Glutamatergic neuron (in vitro differentiated cells): ENCODE measurements around the gene LRR1. TPM values are rescaled to one million over a fixed set of nuclear protein-coding genes. Genes with fewer than 3 reads are reported as not detected.

Experiments used
- DNase-seq: peaks from one replicate; pipeline ENCODE4 v3.0.0; 2022
- H3K27ac Mint-ChIP-seq: one replicate; pipeline ENCODE4 v1.8.0; 2020; ENCODE audit warnings: mild to moderate bottlenecking, mixed read lengths, inconsistent platforms; ENCODE audit not compliant: unreplicated experiment
- H3K27me3 Mint-ChIP-seq: one replicate; pipeline ENCODE4 v1.8.0; 2020; ENCODE audit warnings: mild to moderate bottlenecking, moderate library complexity, mixed read lengths, inconsistent platforms; ENCODE audit not compliant: unreplicated experiment
- H3K36me3 Mint-ChIP-seq: one replicate; pipeline ENCODE4 v1.8.0; 2020; ENCODE audit warnings: mild to moderate bottlenecking, mixed read lengths, inconsistent platforms; ENCODE audit not compliant: unreplicated experiment
- H3K4me1 Mint-ChIP-seq: one replicate; pipeline ENCODE4 v1.8.0; 2020; ENCODE audit warnings: mild to moderate bottlenecking, low read depth, mixed read lengths, inconsistent platforms; ENCODE audit not compliant: unreplicated experiment
- H3K4me3 Mint-ChIP-seq: one replicate; pipeline ENCODE4 v1.8.0; 2020; ENCODE audit warnings: mild to moderate bottlenecking, mixed read lengths, inconsistent platforms; ENCODE audit not compliant: unreplicated experiment
- H3K9me3 Mint-ChIP-seq: one replicate; pipeline ENCODE4 v1.8.0; 2020; ENCODE audit warnings: mild to moderate bottlenecking, moderate library complexity, mixed read lengths, inconsistent platforms; ENCODE audit not compliant: unreplicated experiment
- CTCF ChIP-seq: fragments of 200-600 bp; sonication (generic); IDR thresholded peaks from one replicate; pipeline ENCODE4 v1.5.0; 2021; ENCODE audit not compliant: partially characterized antibody, unreplicated experiment
- total RNA-seq: library from RNA; stranded (reverse); fragmentation: NEBNext Ultra II Directional; extraction: Animal tissue kit (Norgen Biotek cat#: 25700); gene quantifications from one replicate; pipeline ENCODE4 v1.2.1, GENCODE V29; 2021; ENCODE audit not compliant: unreplicated experiment

Gene LRR1
- total RNA-seq, 1 donor from 2014 or later, result 8.0 TPM

- H3K9me3 Mint-ChIP-seq, result no peaks in the 10 kb centered on the region
- peaks cover 1% of the 10 kb centered on the region for H3K27me3 Mint-ChIP-seq
- DNase-seq, result no peak
- TF ChIP-seq CTCF, result no peak
- no peaks in the 10 kb centered on the region for H3K36me3 Mint-ChIP-seq
- no peaks in the 10 kb centered on the region for H3K4me1 Mint-ChIP-seq
- no peak overlapping the region for H3K27ac Mint-ChIP-seq
- H3K4me3 Mint-ChIP-seq, result no peak overlapping the region
Observed at GRCh38 chr14:49569281-49569680, 29.5 kb upstream of the LRR1 start.

DNA sequence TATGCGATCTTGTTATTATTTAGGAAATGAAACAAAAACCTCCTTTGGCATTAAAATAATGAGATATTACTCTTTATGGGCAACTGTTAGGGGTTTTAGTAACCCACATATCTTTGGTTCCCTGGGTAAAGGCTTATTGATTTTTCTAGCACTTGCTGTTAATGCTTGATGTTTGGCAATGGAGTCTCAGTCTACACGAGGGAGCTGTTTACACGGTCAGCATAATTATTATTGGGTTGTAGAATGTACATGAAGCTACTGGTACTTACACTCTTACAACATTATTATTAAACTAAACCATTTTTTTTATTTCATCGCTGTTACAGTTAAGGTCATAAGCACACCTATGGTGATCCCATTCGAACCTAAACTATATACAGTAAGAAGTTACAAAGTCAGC, 24.7 kb upstream of the LRR1 start:
- H3K4me1 Mint-ChIP-seq, result no peaks in the 10 kb centered on the region
- no peak overlapping the region for H3K4me3 Mint-ChIP-seq
- no peaks in the 10 kb centered on the region for H3K9me3 Mint-ChIP-seq
- no peak overlapping the region for H3K27ac Mint-ChIP-seq
- H3K36me3 Mint-ChIP-seq, result no peaks in the 10 kb centered on the region
- peaks cover 1% of the 10 kb centered on the region for H3K27me3 Mint-ChIP-seq
- no peak for TF ChIP-seq CTCF
- DNase-seq, result no peak

DNA sequence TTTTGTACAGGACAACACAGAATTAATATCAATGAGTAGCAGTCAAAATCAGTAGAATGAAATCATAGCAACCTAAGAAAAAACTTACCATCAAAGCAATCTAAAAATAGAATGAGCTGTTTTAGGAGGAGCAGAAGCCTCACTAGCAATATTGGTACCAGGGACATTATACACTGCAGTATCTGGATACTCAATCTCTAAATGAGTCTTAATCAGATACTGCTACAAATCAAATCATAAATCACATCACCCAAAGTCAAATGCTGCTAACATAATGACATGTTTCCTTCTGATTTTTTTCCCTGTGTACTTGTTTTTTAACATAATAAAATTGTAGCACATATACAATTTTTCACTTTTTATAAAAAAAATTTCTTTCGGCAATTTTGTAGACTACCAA, 20.6 kb upstream of the LRR1 start:
- Mint-ChIP-seq H3K27me3 (no peaks in the 10 kb centered on the region), H3K36me3 (no peaks in the 10 kb centered on the region), H3K4me1 (peaks cover 1% of the 10 kb centered on the region), H3K9me3 (peaks cover 1% of the 10 kb centered on the region), H3K4me3 (no peak overlapping the region), H3K27ac (no peak overlapping the region)
- TF ChIP-seq CTCF, result no peak
- no peak for DNase-seq

- Mint-ChIP-seq H3K36me3 (no peaks in the 10 kb centered on the region), H3K4me3 (no peak overlapping the region), H3K9me3 (peaks cover 1% of the 10 kb centered on the region), H3K27ac (no peak overlapping the region), H3K4me1 (peaks cover 3% of the 10 kb centered on the region), H3K27me3 (no peaks in the 10 kb centered on the region)
- no peak for DNase-seq
- no peak for TF ChIP-seq CTCF
Observed at GRCh38 chr14:49579841-49580240, 18.9 kb upstream of the LRR1 start.

DNA sequence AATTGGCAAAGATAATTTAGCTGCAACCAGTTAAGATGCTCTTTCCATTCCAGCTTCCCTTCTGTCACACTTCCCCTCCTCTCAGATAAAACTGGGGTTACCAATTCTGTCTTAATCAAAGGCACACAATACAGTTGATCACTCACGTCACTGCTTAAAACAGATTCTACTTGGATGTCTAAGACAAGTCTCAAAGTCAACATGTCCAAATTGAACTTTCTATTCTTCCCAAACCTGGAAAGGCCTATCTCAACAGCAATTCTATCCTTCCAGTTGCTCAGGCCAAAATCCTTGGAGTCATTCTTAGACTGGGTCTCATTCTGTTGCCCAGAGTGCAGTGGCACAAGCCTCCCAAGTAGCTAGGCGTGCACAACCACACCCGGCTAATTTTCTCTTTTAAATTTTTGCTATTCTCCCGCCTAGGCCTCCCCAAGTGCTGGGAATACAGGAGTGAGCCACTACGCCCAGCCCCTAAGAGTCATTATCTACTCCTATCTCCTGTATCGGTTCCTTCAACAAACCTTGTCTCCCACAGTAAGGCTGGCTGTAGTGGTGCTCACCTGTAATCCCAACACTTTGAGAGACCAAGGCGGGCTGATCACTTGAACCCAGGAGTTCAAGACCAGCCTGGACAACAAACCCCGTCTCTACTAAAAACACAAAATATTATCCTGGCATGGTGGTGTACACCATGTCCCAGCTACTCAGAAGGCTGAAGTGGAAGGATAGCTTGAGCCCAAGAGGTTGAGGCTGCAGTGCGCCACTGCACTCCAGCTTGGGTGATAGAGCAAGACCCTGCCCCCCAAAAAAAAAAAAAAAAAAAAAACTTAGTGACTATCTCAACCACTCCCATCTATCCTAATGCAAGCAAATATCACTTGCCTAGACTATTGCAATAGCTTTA, 17.3 kb upstream of the LRR1 start:
- Mint-ChIP-seq H3K4me3 (no peak overlapping the region), H3K36me3 (peaks cover 6% of the 10 kb centered on the region), H3K27ac (no peak overlapping the region), H3K27me3 (peaks cover 12% of the 10 kb centered on the region), H3K4me1 (peaks cover 3% of the 10 kb centered on the region), H3K9me3 (peaks cover 14% of the 10 kb centered on the region)
- no peak for DNase-seq
- TF ChIP-seq CTCF, result no peak
